GM18505 (cell line): Measurements from ENCODE around the gene ZNF236.

Experiments used
- ATAC-seq: cut with Tn5 transposase; IDR thresholded peaks from one replicate; pipeline ENCODE4 v1.9.1; 2021; ENCODE audit not compliant: unreplicated experiment
- POLR2A ChIP-seq: IDR thresholded peaks from 4 replicates; pipeline ENCODE4 v1.6.1; 2011; ENCODE audit warnings: borderline replicate concordance; ENCODE audit not compliant: insufficient read depth, insufficient read length; ENCODE audit errors: extremely low read depth

The ZNF236 gene

GRCh38 chr18:76974386-76974785 lies 152.0 kb downstream of the ZNF236 start:
- no peak for TF ChIP-seq POLR2A
- ATAC-seq: no peak

- no peak for ATAC-seq
- TF ChIP-seq POLR2A: no peak
Observed at GRCh38 chr18:76975577-76976110, 153.3 kb downstream of the ZNF236 start.

GRCh38 chr18:76977108-76977621 lies 154.8 kb downstream of the ZNF236 start:
- no peak for TF ChIP-seq POLR2A
- ATAC-seq: no peak

GRCh38 chr18:76977684-76978232 lies 155.4 kb downstream of the ZNF236 start:
- no peak for TF ChIP-seq POLR2A

GRCh38 chr18:76978616-76979015 lies 156.3 kb downstream of the ZNF236 start:
- ATAC-seq: no peak
- no peak for TF ChIP-seq POLR2A

More at GRCh38 chr18:76977684-76978232, 155.4 kb downstream of the ZNF236 start:
- no peak for ATAC-seq

GRCh38 chr18:76979111-76979751 lies 156.9 kb downstream of the ZNF236 start:
- ATAC-seq: no peak
- no peak for TF ChIP-seq POLR2A

- no peak for ATAC-seq
Observed at GRCh38 chr18:76979906-76980305, 157.5 kb downstream of the ZNF236 start.

GRCh38 chr18:76980663-76981395 lies 158.5 kb downstream of the ZNF236 start:
- peak; percentile 41 for ATAC-seq
- TF ChIP-seq POLR2A: no peak

More at GRCh38 chr18:76979906-76980305, 157.5 kb downstream of the ZNF236 start:
- TF ChIP-seq POLR2A: no peak

GRCh38 chr18:76981396-76981968 lies 159.1 kb downstream of the ZNF236 start:
- ATAC-seq: peak; percentile 48
- TF ChIP-seq POLR2A: no peak

- TF ChIP-seq POLR2A: no peak
- no peak for ATAC-seq
Observed at GRCh38 chr18:76982038-76982437, 159.7 kb downstream of the ZNF236 start.

- no peak for TF ChIP-seq POLR2A
- peak; percentile 65 for ATAC-seq
Observed at GRCh38 chr18:76982841-76983583, 160.7 kb downstream of the ZNF236 start.

GRCh38 chr18:76983613-76984051 lies 161.3 kb downstream of the ZNF236 start:
- ATAC-seq: no peak
- TF ChIP-seq POLR2A: no peak
